Upper lobe of left lung (tissue), 4 donors: ENCODE measurements around the gene UTS2B.

Experiments used
- EP300 ChIP-seq, 4 donors: sonication (generic); formaldehyde crosslinking; IDR thresholded peaks; one replicate each; pipeline ENCODE4 v1.5.1; 2017; ENCODE audit warnings: antibody characterized with exemption in 4 of 4, control low read depth in 2 of 4
- POLR2A ChIP-seq, 4 donors: fragments of 450-650 bp; IDR thresholded peaks; one replicate each; pipeline ENCODE4 v1.5.1; 2016 to 2017; ENCODE audit warnings: antibody characterized with exemption in 4 of 4, mild to moderate bottlenecking in 2 of 4
- TF ChIP-seq, protein P1 (sequence below), 6 experiments: fragments of 450-650 bp in 4 of 6; fragments of 200-600 bp in 2 of 6; sonication (generic) in 2 of 6; IDR thresholded peaks; one replicate each; pipeline ENCODE4 v1.5.1; 2016 to 2019; ENCODE audit warnings: antibody characterized with exemption in 6 of 6

DNA sequence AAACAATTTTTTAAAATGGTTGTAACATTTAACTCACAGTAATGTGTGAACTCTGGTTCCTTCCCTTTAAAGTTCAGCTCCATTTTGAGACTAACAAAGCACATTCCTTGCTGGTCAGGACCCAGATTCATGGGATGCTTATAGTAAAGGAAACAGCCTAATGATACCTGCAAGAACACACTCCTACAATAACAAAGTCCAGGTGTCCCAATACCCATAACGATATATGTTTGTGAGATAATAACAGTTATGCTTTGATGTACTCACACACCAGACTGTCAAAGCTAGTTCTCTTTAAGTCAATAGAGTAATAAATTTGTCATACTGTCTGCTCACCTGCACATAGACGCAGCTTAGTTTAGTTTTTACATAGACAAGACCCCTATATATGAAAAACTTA, 17.0 kb downstream of the UTS2B start:
- TF ChIP-seq POLR2A (IDR thresholded peaks at IDR 0.05) (no peak), EP300 (IDR thresholded peaks at IDR 0.05) (no peak)
- TF ChIP-seq, protein P1, sequence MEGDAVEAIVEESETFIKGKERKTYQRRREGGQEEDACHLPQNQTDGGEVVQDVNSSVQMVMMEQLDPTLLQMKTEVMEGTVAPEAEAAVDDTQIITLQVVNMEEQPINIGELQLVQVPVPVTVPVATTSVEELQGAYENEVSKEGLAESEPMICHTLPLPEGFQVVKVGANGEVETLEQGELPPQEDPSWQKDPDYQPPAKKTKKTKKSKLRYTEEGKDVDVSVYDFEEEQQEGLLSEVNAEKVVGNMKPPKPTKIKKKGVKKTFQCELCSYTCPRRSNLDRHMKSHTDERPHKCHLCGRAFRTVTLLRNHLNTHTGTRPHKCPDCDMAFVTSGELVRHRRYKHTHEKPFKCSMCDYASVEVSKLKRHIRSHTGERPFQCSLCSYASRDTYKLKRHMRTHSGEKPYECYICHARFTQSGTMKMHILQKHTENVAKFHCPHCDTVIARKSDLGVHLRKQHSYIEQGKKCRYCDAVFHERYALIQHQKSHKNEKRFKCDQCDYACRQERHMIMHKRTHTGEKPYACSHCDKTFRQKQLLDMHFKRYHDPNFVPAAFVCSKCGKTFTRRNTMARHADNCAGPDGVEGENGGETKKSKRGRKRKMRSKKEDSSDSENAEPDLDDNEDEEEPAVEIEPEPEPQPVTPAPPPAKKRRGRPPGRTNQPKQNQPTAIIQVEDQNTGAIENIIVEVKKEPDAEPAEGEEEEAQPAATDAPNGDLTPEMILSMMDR (IDR thresholded peaks at IDR 0.05): no peak
